ENCODE results near the gene SOX10.

DNA sequence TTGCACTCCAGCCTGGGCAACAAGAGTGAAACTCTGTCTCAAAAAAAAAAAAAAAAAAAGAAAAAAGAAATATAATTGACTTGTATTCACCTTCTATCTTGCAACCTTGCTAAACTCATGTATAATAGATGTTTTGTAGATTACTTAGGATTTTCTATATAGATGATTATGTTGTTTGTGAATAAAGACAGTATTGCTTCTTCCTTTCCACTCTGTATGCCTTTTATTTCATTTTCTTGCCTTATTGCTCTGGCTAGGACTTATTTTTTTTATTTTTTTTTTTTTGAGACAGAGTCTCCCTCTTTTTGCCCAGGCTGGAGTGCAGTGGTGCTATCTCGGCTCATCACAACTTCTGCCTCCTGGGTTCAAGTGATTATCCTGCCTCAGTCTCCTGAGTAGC lies 29.7 kb upstream of the SOX10 start:
- TF ChIP-seq NR2F6 (IDR thresholded peaks at IDR 0.05) (no peak), NR2F6 (CRISPR knock-in tag; IDR thresholded peaks at IDR 0.05) (no peak), CHCHD3 (CRISPR knock-in tag; IDR thresholded peaks at IDR 0.05) (no peak), ELF1 (CRISPR knock-in tag; IDR thresholded peaks at IDR 0.05) (no peak), SIX4 (CRISPR knock-in tag; IDR thresholded peaks at IDR 0.05) (no peak), POLR2A (IDR thresholded peaks at IDR 0.05; ENCODE audit: insufficient read depth in 1 of 2, low read depth in 2 of 2, low read length in 2 of 2) (no peak)
- TF ChIP-seq, protein P1, sequence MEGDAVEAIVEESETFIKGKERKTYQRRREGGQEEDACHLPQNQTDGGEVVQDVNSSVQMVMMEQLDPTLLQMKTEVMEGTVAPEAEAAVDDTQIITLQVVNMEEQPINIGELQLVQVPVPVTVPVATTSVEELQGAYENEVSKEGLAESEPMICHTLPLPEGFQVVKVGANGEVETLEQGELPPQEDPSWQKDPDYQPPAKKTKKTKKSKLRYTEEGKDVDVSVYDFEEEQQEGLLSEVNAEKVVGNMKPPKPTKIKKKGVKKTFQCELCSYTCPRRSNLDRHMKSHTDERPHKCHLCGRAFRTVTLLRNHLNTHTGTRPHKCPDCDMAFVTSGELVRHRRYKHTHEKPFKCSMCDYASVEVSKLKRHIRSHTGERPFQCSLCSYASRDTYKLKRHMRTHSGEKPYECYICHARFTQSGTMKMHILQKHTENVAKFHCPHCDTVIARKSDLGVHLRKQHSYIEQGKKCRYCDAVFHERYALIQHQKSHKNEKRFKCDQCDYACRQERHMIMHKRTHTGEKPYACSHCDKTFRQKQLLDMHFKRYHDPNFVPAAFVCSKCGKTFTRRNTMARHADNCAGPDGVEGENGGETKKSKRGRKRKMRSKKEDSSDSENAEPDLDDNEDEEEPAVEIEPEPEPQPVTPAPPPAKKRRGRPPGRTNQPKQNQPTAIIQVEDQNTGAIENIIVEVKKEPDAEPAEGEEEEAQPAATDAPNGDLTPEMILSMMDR (CRISPR knock-in tag; IDR thresholded peaks at IDR 0.05) = no peak

Data from HepG2 (cell line).